Transverse colon (tissue), 4 donors: Measurements from ENCODE around the gene RDH8.

Experiments
- EP300 ChIP-seq: sonication (generic); formaldehyde crosslinking; IDR thresholded peaks from one replicate; pipeline ENCODE4 v1.6.1; 2017; ENCODE audit warnings: antibody characterized with exemption, low read depth
- POLR2A ChIP-seq: fragments of 450-650 bp; IDR thresholded peaks from one replicate; pipeline ENCODE4 v1.6.1; 2016; ENCODE audit warnings: antibody characterized with exemption, mild to moderate bottlenecking, moderate library complexity
- POLR2AphosphoS5 ChIP-seq, 3 donors: sonication (generic); formaldehyde crosslinking; IDR thresholded peaks; one replicate each; pipeline ENCODE4 v1.6.1; 2016; ENCODE audit warnings: antibody characterized with exemption in 3 of 3
- TF ChIP-seq, protein P1 (sequence below), 5 experiments: fragments of 200-600 bp in 3 of 5; fragments of 450-650 bp in 2 of 5; sonication (generic) in 3 of 5; IDR thresholded peaks; 1 replicate in 2 of 5; 2 replicates in 3 of 5; pipeline ENCODE4 v1.5.1; 2016 to 2017; ENCODE audit warnings: antibody characterized with exemption in 5 of 5, inconsistent platforms in 3 of 5, mild to moderate bottlenecking in 2 of 5, moderate library complexity in 1 of 5

GRCh38 chr19:9995999-9996398 lies 17.3 kb upstream of the RDH8 start:
- TF ChIP-seq POLR2A (no peak), EP300 (no peak), POLR2AphosphoS5 (IDR thresholded peaks at IDR 0.05) (no peak)
- TF ChIP-seq, protein P1, sequence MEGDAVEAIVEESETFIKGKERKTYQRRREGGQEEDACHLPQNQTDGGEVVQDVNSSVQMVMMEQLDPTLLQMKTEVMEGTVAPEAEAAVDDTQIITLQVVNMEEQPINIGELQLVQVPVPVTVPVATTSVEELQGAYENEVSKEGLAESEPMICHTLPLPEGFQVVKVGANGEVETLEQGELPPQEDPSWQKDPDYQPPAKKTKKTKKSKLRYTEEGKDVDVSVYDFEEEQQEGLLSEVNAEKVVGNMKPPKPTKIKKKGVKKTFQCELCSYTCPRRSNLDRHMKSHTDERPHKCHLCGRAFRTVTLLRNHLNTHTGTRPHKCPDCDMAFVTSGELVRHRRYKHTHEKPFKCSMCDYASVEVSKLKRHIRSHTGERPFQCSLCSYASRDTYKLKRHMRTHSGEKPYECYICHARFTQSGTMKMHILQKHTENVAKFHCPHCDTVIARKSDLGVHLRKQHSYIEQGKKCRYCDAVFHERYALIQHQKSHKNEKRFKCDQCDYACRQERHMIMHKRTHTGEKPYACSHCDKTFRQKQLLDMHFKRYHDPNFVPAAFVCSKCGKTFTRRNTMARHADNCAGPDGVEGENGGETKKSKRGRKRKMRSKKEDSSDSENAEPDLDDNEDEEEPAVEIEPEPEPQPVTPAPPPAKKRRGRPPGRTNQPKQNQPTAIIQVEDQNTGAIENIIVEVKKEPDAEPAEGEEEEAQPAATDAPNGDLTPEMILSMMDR (IDR thresholded peaks at IDR 0.05) = no peak
